Erythroblast (primary cell): ENCODE data around the gene EPB41L4B.
"Not testable (repeated sequence)": the region's sequence is repeated elsewhere in the genome, so short reads cannot be mapped to it uniquely, and the experiment has no call there.

ENCODE experiments used
- GATA1 ChIP-seq: IDR thresholded peaks from 2 replicates; pipeline ENCODE4 v1.6.1; 2011; ENCODE audit warnings: low read depth, mild to moderate bottlenecking, control low read depth, low read length, moderate library complexity
- POLR2A ChIP-seq: IDR thresholded peaks from 2 replicates; pipeline ENCODE4 v1.6.1; 2011; ENCODE audit warnings: mild to moderate bottlenecking, low read length

GRCh38 chr9:109283672-109284071, 37.2 kb downstream of the EPB41L4B start:
- not testable (repeated sequence) for TF ChIP-seq POLR2A, GATA1
